AG09309 (cell line): Measurements from ENCODE around the gene MAPT.
"Not testable (repeated sequence)": the region's sequence is repeated elsewhere in the genome, so short reads cannot be mapped to it uniquely, and the experiment has no call there.

Experiments
- DNase-seq: peaks from one replicate; pipeline ENCODE4 v3.0.0-alpha.2; 2010; ENCODE audit warnings: low read depth
- H3K4me3 ChIP-seq: 2 replicates; pipeline ENCODE4 v1.5.1; 2011; ENCODE audit warnings: mild to moderate bottlenecking, low read depth, low read length, moderate library complexity; ENCODE audit not compliant: control insufficient read depth
- CTCF ChIP-seq: IDR thresholded peaks from 2 replicates; pipeline ENCODE4 v1.5.1; 2011; ENCODE audit warnings: mild to moderate bottlenecking, low read depth, low read length, inconsistent platforms; ENCODE audit not compliant: insufficient read depth, control insufficient read depth; ENCODE audit errors: missing control alignments

Gene MAPT

GRCh38 chr17:45857977-45858708, 36.2 kb upstream of the MAPT start:
- DNase-seq = no peak
- no peak for TF ChIP-seq CTCF
- H3K4me3 ChIP-seq = no peak overlapping the region

- no peak for DNase-seq
- no peak overlapping the region for H3K4me3 ChIP-seq
- no peak for TF ChIP-seq CTCF
Observed at GRCh38 chr17:45861165-45861564, 33.2 kb upstream of the MAPT start.

- H3K4me3 ChIP-seq, DNase-seq: not testable (repeated sequence)
Observed at GRCh38 chr17:45862127-45862526, 32.2 kb upstream of the MAPT start.

- no peak for DNase-seq
- TF ChIP-seq CTCF = no peak
- no peak overlapping the region for H3K4me3 ChIP-seq
Observed at GRCh38 chr17:45863857-45864654, 30.3 kb upstream of the MAPT start.

- no peak for DNase-seq
- H3K4me3 ChIP-seq = no peak overlapping the region
- TF ChIP-seq CTCF = no peak
Observed at GRCh38 chr17:45867171-45867570, 27.2 kb upstream of the MAPT start.

GRCh38 chr17:45867702-45868101, 26.7 kb upstream of the MAPT start:
- no peak for TF ChIP-seq CTCF
- no peak for DNase-seq
- no peak overlapping the region for H3K4me3 ChIP-seq

GRCh38 chr17:45868276-45868675, 26.1 kb upstream of the MAPT start:
- TF ChIP-seq CTCF = no peak
- no peak overlapping the region for H3K4me3 ChIP-seq
- peak; percentile 27 for DNase-seq
